SK-N-SH (cell line): ENCODE data around the gene CNTNAP2. TPM values are rescaled to one million over a fixed set of nuclear protein-coding genes. Genes with fewer than 3 reads are reported as not detected.

ENCODE experiments used
- CTCF ChIA-PET: fragments of 300-600, 350-600 bp; formaldehyde crosslinking; extraction: SDS; loops from one replicate; lab custom pipeline; 2021; lab: Yijun Ruan, JAX
- POLR2A ChIA-PET: fragments of 350-600 bp; sonication (Branson Sonifier 250); formaldehyde crosslinking; extraction: SDS; loops from one replicate; lab custom pipeline; 2020; ENCODE audit warnings: antibody characterized with exemption, inconsistent platforms; lab: Yijun Ruan, JAX
- DNase-seq: peaks from one replicate; pipeline ENCODE4 v3.0.0; 2012
- H2AFZ ChIP-seq: fragments of 200-600 bp; sonication (generic); 2 replicates; pipeline ENCODE4 v1.8.1; 2016; ENCODE audit warnings: antibody characterized with exemption, mild to moderate bottlenecking, low read depth
- H3F3A ChIP-seq: fragments of 200-600 bp; sonication (generic); replicated peaks from 2 replicates; pipeline ENCODE3; 2016; ENCODE audit warnings: antibody characterized with exemption, mild to moderate bottlenecking; ENCODE audit not compliant: insufficient read depth
- H3K27ac ChIP-seq, 2 experiments: fragments of 200-500 bp in 1 of 2; fragments of 200-600 bp in 1 of 2; sonication (Bioruptor generic) in 1 of 2; sonication (generic), shearing (Covaris generic) in 1 of 2; 2 replicates each; pipeline versions ENCODE4 v1.5.1 to v1.6.1; 2014 to 2016; ENCODE audit warnings: low read depth in 2 of 2, inconsistent platforms in 1 of 2, low read length in 1 of 2, mild to moderate bottlenecking in 1 of 2, mixed read lengths in 1 of 2
- H3K27me3 ChIP-seq: fragments of 200-600 bp; sonication (generic), shearing (Covaris generic); 2 replicates; pipeline ENCODE4 v1.6.1; 2016; ENCODE audit warnings: mixed run types; ENCODE audit not compliant: insufficient read depth
- H3K36me3 ChIP-seq, 2 experiments: fragments of 200-500 bp in 1 of 2; fragments of 200-600 bp in 1 of 2; sonication (Bioruptor generic) in 1 of 2; sonication (generic) in 1 of 2; replicated peaks in 1 of 2; 2 replicates each; pipeline versions ENCODE3 to v1.5.1; 2014 to 2016; ENCODE audit warnings: low read length in 1 of 2, mild to moderate bottlenecking in 1 of 2; ENCODE audit not compliant: insufficient read depth in 2 of 2, control insufficient read depth in 1 of 2
- H3K4me1 ChIP-seq, 2 experiments: fragments of 200-500 bp in 1 of 2; fragments of 200-600 bp in 1 of 2; sonication (Bioruptor generic) in 1 of 2; sonication (generic), shearing (Covaris generic) in 1 of 2; 2 replicates each; pipeline versions ENCODE4 v1.5.1 to v1.6.1; 2014 to 2016; ENCODE audit warnings: low read depth in 1 of 2, low read length in 1 of 2, mixed run types in 1 of 2; ENCODE audit not compliant: insufficient read depth in 2 of 2, control insufficient read depth in 1 of 2
- H3K4me2 ChIP-seq: fragments of 200-600 bp; sonication (generic), shearing (Covaris generic); 2 replicates; pipeline ENCODE4 v1.6.1; 2017; ENCODE audit warnings: mixed run types
- H3K4me3 ChIP-seq, 2 experiments: fragments of 200-500 bp in 1 of 2; fragments of 200-600 bp in 1 of 2; sonication (Bioruptor generic) in 1 of 2; sonication (generic), shearing (Covaris generic) in 1 of 2; 2 replicates each; pipeline versions ENCODE4 v1.5.1 to v1.8.1; 2014 to 2016; ENCODE audit warnings: low read depth in 2 of 2, inconsistent platforms in 1 of 2, low read length in 1 of 2, mild to moderate bottlenecking in 1 of 2, mixed read lengths in 1 of 2, moderate library complexity in 1 of 2
- H3K79me2 ChIP-seq: fragments of 200-600 bp; sonication (generic); 2 replicates; pipeline ENCODE4 v1.8.1; 2017; ENCODE audit warnings: mild to moderate bottlenecking; ENCODE audit not compliant: insufficient read depth
- H3K9ac ChIP-seq: fragments of 200-600 bp; sonication (generic); 2 replicates; pipeline ENCODE4 v1.6.1; 2017; ENCODE audit warnings: mixed run types
- H3K9me2 ChIP-seq: fragments of 200-600 bp; sonication (generic); 2 replicates; pipeline ENCODE4 v1.6.1; 2017; ENCODE audit warnings: mixed run types
- H3K9me3 ChIP-seq: fragments of 200-600 bp; sonication (generic); 2 replicates; pipeline ENCODE4 v1.6.1; 2017; ENCODE audit warnings: mixed run types, mild to moderate bottlenecking, moderate library complexity
- H4K20me1 ChIP-seq: fragments of 200-600 bp; sonication (generic); 2 replicates; pipeline ENCODE4 v1.6.1; 2017; ENCODE audit warnings: mild to moderate bottlenecking, mixed run types; ENCODE audit not compliant: insufficient read depth
- CHD2 ChIP-seq: fragments of 150-350 bp; IDR thresholded peaks from 2 replicates; pipeline ENCODE4 v1.6.1; 2018; ENCODE audit warnings: low read length; ENCODE audit not compliant: partially characterized antibody
- ELF1 ChIP-seq: IDR thresholded peaks from 2 replicates; pipeline ENCODE4 v1.4.0; 2012
- FOXM1 ChIP-seq: IDR thresholded peaks from 2 replicates; pipeline ENCODE4 v1.4.0; 2012; ENCODE audit warnings: low read depth, mild to moderate bottlenecking
- GABPA ChIP-seq: IDR thresholded peaks from 2 replicates; pipeline ENCODE4 v1.4.0; 2012; ENCODE audit warnings: low read depth, mild to moderate bottlenecking
- JUND ChIP-seq: IDR thresholded peaks from 2 replicates; pipeline ENCODE4 v1.4.0; 2012
- NFIC ChIP-seq: IDR thresholded peaks from 2 replicates; pipeline ENCODE4 v1.4.0; 2012; ENCODE audit warnings: borderline replicate concordance
- RCOR1 ChIP-seq: fragments of 150-350 bp; IDR thresholded peaks from 2 replicates; pipeline ENCODE4 v1.6.1; 2017; ENCODE audit warnings: antibody characterized with exemption, low read length
- REST ChIP-seq: IDR thresholded peaks from 2 replicates; pipeline ENCODE4 v1.6.1; 2012; ENCODE audit warnings: mild to moderate bottlenecking, low read depth, low read length, moderate library complexity
- RXRA ChIP-seq: IDR thresholded peaks from 2 replicates; pipeline ENCODE4 v1.4.0; 2012; ENCODE audit warnings: low read depth, mild to moderate bottlenecking, borderline replicate concordance
- SMC3 ChIP-seq: IDR thresholded peaks from 2 replicates; pipeline ENCODE4 v1.6.1; 2012; ENCODE audit warnings: low read depth, low read length, improper control_type of control experiment
- TAF1 ChIP-seq: IDR thresholded peaks from 2 replicates; pipeline ENCODE4 v1.6.1; 2012; ENCODE audit warnings: low read depth, mild to moderate bottlenecking, low read length, moderate library complexity, borderline replicate concordance
- TCF12 ChIP-seq: IDR thresholded peaks from 2 replicates; pipeline ENCODE4 v1.4.0; 2012
- USF2 ChIP-seq: fragments of 150-350 bp; IDR thresholded peaks from 2 replicates; pipeline ENCODE4 v1.6.1; 2017; ENCODE audit warnings: antibody characterized with exemption, low read length, low read depth, borderline replicate concordance
- WGBS: methylation state at CpG from one replicate; pipeline ENCODE4 v1.1.6; 2017; ENCODE audit warnings: low lambda C conversion rate; 5-methylcytosine and 5-hydroxymethylcytosine counted together
- polyA plus RNA-seq, 3 experiments: library from polyadenylated mRNA; depleted of rRNA; stranded (reverse); fragments of >200 nt; gene quantifications; 2 replicates each; pipeline ENCODE4 v1.2.3, GENCODE V29; 2012
- TF ChIP-seq, protein P1 (sequence below): fragments of 200-600 bp; sonication (generic); IDR thresholded peaks from 2 replicates; pipeline ENCODE4 v1.6.1; 2017; ENCODE audit warnings: antibody characterized with exemption, mild to moderate bottlenecking, moderate library complexity

The CNTNAP2 gene
- polyA plus RNA-seq, 1 of the 3 experiments (the other 2 are of a cell fraction), result 3.4 TPM

DNA sequence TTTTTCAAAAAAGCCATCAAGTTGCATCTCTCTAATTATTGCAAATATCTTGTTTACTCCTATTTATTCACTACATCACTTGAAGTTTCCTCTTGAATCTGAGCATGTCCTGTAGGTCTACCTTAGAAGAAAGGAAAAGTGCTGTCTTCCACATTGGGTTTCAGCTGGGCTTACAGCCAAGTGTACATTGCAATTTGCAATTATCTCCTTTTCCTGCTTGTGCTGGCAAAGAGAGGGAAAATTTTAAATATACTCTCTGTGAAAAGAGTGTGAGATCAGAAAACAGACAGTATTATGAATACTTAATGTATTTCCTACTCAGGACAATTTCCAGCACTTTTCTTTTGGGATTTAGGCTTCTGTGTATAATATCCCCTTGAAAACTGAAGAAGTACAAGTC lies 839.7 kb downstream of the CNTNAP2 start:
- H2AFZ ChIP-seq, result peak overlapping the region; percentile 61
- DNase-seq, result no peak
- ChIA-PET CTCF (no interaction called here), POLR2A (no interaction called here)
- peaks cover 8 to 26% of the 10 kb centered on the region in 2 experiments; a peak in 3 of 4 replicates for H3K4me1 ChIP-seq
- H4K20me1 ChIP-seq, result no peaks in the 10 kb centered on the region
- peak overlapping the region in 1 of 2 experiments; percentile 24; a peak in 2 of 4 replicates for H3K27ac ChIP-seq
- H3F3A ChIP-seq, result peaks cover 6% of the 10 kb centered on the region
- no peak overlapping the region for H3K4me2 ChIP-seq
- no peak overlapping the region for H3K4me3 ChIP-seq
- no peaks in the 10 kb centered on the region for H3K79me2 ChIP-seq
- TF ChIP-seq NFIC (peak; percentile 24; the same call in 1 of the 2 replicates), SMC3 (no peak)
- no peaks in the 10 kb centered on the region for H3K9me2 ChIP-seq
- H3K9me3 ChIP-seq, result no peaks in the 10 kb centered on the region
- H3K36me3 ChIP-seq, result no peaks in the 10 kb centered on the region
- no peaks in the 10 kb centered on the region for H3K27me3 ChIP-seq
- H3K9ac ChIP-seq, result no peak overlapping the region

- DNase-seq, result no peak
- no peaks in the 10 kb centered on the region for H3K36me3 ChIP-seq
- no peaks in the 10 kb centered on the region for H3K27me3 ChIP-seq
- no peaks in the 10 kb centered on the region for H3K9me2 ChIP-seq
- ChIA-PET CTCF (no interaction called here), POLR2A (no interaction called here)
- H3F3A ChIP-seq, result peaks cover 6% of the 10 kb centered on the region
- 46% methylated on average over 3 of the region's 3 CpGs for WGBS
- no peaks in the 10 kb centered on the region for H3K79me2 ChIP-seq
- H2AFZ ChIP-seq, result peak overlapping the region; percentile 61
- TF ChIP-seq USF2, result no peak
- no peak for TF ChIP-seq ELF1
- no peak for TF ChIP-seq REST
- no peak for TF ChIP-seq JUND
- no peak for TF ChIP-seq FOXM1
- no peak for TF ChIP-seq RXRA
- no peak for TF ChIP-seq RCOR1
- no peak for TF ChIP-seq CHD2
- TF ChIP-seq GABPA, result no peak
- TF ChIP-seq, protein P1, sequence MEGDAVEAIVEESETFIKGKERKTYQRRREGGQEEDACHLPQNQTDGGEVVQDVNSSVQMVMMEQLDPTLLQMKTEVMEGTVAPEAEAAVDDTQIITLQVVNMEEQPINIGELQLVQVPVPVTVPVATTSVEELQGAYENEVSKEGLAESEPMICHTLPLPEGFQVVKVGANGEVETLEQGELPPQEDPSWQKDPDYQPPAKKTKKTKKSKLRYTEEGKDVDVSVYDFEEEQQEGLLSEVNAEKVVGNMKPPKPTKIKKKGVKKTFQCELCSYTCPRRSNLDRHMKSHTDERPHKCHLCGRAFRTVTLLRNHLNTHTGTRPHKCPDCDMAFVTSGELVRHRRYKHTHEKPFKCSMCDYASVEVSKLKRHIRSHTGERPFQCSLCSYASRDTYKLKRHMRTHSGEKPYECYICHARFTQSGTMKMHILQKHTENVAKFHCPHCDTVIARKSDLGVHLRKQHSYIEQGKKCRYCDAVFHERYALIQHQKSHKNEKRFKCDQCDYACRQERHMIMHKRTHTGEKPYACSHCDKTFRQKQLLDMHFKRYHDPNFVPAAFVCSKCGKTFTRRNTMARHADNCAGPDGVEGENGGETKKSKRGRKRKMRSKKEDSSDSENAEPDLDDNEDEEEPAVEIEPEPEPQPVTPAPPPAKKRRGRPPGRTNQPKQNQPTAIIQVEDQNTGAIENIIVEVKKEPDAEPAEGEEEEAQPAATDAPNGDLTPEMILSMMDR, result no peak
- TF ChIP-seq TAF1, result no peak
- TF ChIP-seq TCF12, result no peak
- H3K9ac ChIP-seq, result no peak overlapping the region
- no peak overlapping the region for H3K4me2 ChIP-seq
- no peak overlapping the region for H3K4me3 ChIP-seq
- peak overlapping the region in 1 of 2 experiments; percentile 24; a peak in 2 of 4 replicates for H3K27ac ChIP-seq
- H3K4me1 ChIP-seq, result peaks cover 8 to 28% of the 10 kb centered on the region in 2 experiments; a peak in 3 of 4 replicates
- no peaks in the 10 kb centered on the region for H4K20me1 ChIP-seq
- no peaks in the 10 kb centered on the region for H3K9me3 ChIP-seq
Measured at GRCh38 chr7:146956853-146957252, 840.3 kb downstream of the CNTNAP2 start.
